ENCODE results near the gene WHRN.

DNA sequence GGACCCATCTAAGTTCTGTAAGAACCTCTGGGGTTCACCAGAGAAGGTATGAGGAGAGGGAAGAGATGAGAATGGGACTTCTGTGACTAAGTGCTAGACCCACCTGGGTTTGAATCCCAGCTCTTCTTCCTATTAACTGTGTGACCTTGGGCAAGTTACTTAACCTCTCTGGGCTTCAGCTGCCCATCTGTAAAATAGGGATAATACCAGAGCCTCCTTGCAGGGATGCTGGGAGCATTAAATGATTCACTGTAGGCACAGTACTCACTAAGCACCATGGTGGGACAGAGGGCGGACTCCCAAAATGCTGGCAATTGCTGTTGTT lies 53.6 kb downstream of the WHRN start:
- TF ChIP-seq, protein P1, sequence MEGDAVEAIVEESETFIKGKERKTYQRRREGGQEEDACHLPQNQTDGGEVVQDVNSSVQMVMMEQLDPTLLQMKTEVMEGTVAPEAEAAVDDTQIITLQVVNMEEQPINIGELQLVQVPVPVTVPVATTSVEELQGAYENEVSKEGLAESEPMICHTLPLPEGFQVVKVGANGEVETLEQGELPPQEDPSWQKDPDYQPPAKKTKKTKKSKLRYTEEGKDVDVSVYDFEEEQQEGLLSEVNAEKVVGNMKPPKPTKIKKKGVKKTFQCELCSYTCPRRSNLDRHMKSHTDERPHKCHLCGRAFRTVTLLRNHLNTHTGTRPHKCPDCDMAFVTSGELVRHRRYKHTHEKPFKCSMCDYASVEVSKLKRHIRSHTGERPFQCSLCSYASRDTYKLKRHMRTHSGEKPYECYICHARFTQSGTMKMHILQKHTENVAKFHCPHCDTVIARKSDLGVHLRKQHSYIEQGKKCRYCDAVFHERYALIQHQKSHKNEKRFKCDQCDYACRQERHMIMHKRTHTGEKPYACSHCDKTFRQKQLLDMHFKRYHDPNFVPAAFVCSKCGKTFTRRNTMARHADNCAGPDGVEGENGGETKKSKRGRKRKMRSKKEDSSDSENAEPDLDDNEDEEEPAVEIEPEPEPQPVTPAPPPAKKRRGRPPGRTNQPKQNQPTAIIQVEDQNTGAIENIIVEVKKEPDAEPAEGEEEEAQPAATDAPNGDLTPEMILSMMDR (optimal IDR thresholded peaks at IDR 0.05 in 1 of 3, IDR thresholded peaks at IDR 0.05 in 1 of 3, conservative IDR thresholded peaks at IDR 0.05 in 1 of 3; ENCODE audit: extremely low read depth in 1 of 3, insufficient read depth in 2 of 3, low read length in 3 of 3): no peak
- no peak for TF ChIP-seq EZH2 (IDR thresholded peaks at IDR 0.05; ENCODE audit: low read length)

Measured in keratinocyte (primary cell).